ENCODE measurements around the gene AQP12B. TPM values are rescaled to one million over a fixed set of nuclear protein-coding genes. Genes with fewer than 3 reads are reported as not detected.

Gene AQP12B
- total RNA-seq, 3 donors from 2014 or later (not counting 1 experiment from before 2014, with no cell fraction given), result not detected

GRCh38 chr2:240688553-240688919, 5.9 kb upstream of the AQP12B start:
- H3K36me3 ChIP-seq (ENCODE audit: control insufficient read depth, insufficient read depth, low read length), result no peaks in the 10 kb centered on the region
- no peaks in the 10 kb centered on the region for H3K9me3 ChIP-seq (ENCODE audit: control insufficient read depth, insufficient read depth, low read length)
- no peak overlapping the region for H3K27ac ChIP-seq (ENCODE audit: low read length)
- DNase-seq (peak in 1 of 2 donors; percentile 3), ATAC-seq (no peak)
- H3K4me3 ChIP-seq (ENCODE audit: low read length), result no peak overlapping the region
- no peaks in the 10 kb centered on the region for H3K27me3 ChIP-seq (ENCODE audit: control insufficient read depth, insufficient read depth, low read length)
- peaks cover 25% of the 10 kb centered on the region for H3K4me1 ChIP-seq (ENCODE audit: control insufficient read depth, insufficient read depth, low read length)
- Mint-ChIP-seq H3K36me3 (no peaks in the 10 kb centered on the region), H3K27ac (no peak overlapping the region), H3K4me1 (peaks cover 11 to 21% of the 10 kb centered on the region in 2 donors), H3K9me3 (no peaks in the 10 kb centered on the region), H3K4me3 (no peak overlapping the region), H3K27me3 (ENCODE audit: low read depth in 2 of 2) (no peaks in the 10 kb centered on the region)
- intact Hi-C loops (cut with micrococcal nuclease), result loop anchor here (5.0 kb wide), 1 partner anchor 66 kb away; no protein-coding TSS in a partner anchor
- TF ChIP-seq CTCF (IDR thresholded peaks at IDR 0.05), result no peak
- 92% methylated on average over 9 of the region's 9 CpGs for WGBS (ENCODE audit: insufficient coverage)

GRCh38 chr2:240687741-240688552, 5.3 kb upstream of the AQP12B start:
- intact Hi-C loops (cut with micrococcal nuclease), result loop anchor here (5.0 kb wide), 1 partner anchor 66 kb away; no protein-coding TSS in a partner anchor
- H3K4me1 Mint-ChIP-seq, result peaks cover 11 to 21% of the 10 kb centered on the region in 2 donors
- no peaks in the 10 kb centered on the region for H3K27me3 Mint-ChIP-seq (ENCODE audit: low read depth in 2 of 2)
- ATAC-seq (no peak), DNase-seq (peak in 1 of 2 donors; percentile 1)
- Histone ChIP-seq H3K4me1 (ENCODE audit: control insufficient read depth, insufficient read depth, low read length) (peaks cover 25% of the 10 kb centered on the region), H3K36me3 (ENCODE audit: control insufficient read depth, insufficient read depth, low read length) (no peaks in the 10 kb centered on the region), H3K27me3 (ENCODE audit: control insufficient read depth, insufficient read depth, low read length) (no peaks in the 10 kb centered on the region), H3K27ac (ENCODE audit: low read length) (no peak overlapping the region), H3K4me3 (ENCODE audit: low read length) (no peak overlapping the region), H3K9me3 (ENCODE audit: control insufficient read depth, insufficient read depth, low read length) (no peaks in the 10 kb centered on the region)
- no peaks in the 10 kb centered on the region for H3K9me3 Mint-ChIP-seq
- H3K36me3 Mint-ChIP-seq, result no peaks in the 10 kb centered on the region
- WGBS (ENCODE audit: insufficient coverage), result 92% methylated on average over 14 of the region's 14 CpGs
- H3K27ac Mint-ChIP-seq, result no peak overlapping the region
- H3K4me3 Mint-ChIP-seq, result no peak overlapping the region
- TF ChIP-seq CTCF (IDR thresholded peaks at IDR 0.05), result no peak

- H3K4me3 Mint-ChIP-seq, result peak overlapping the region; percentile 14
- H3K4me1 ChIP-seq (ENCODE audit: control insufficient read depth, insufficient read depth, low read length), result peaks cover 25% of the 10 kb centered on the region
- WGBS (ENCODE audit: insufficient coverage), result 88% methylated on average over 20 of the region's 20 CpGs
- ATAC-seq (no peak), DNase-seq (no peak)
- peak overlapping the region; percentile 36 to 77 for H3K27ac Mint-ChIP-seq
- no peaks in the 10 kb centered on the region for H3K27me3 Mint-ChIP-seq (ENCODE audit: low read depth in 2 of 2)
- H3K27me3 ChIP-seq (ENCODE audit: control insufficient read depth, insufficient read depth, low read length), result no peaks in the 10 kb centered on the region
- H3K36me3 Mint-ChIP-seq, result no peaks in the 10 kb centered on the region
- H3K9me3 Mint-ChIP-seq, result no peaks in the 10 kb centered on the region
- no peaks in the 10 kb centered on the region for H3K36me3 ChIP-seq (ENCODE audit: control insufficient read depth, insufficient read depth, low read length)
- no peak overlapping the region for H3K4me3 ChIP-seq (ENCODE audit: low read length)
- intact Hi-C loops (cut with micrococcal nuclease), result loop anchor here (5.0 kb wide), 1 partner anchor 65 kb away; no protein-coding TSS in a partner anchor
- H3K4me1 Mint-ChIP-seq, result peaks cover 11 to 21% of the 10 kb centered on the region in 2 donors
- H3K27ac ChIP-seq (ENCODE audit: low read length), result no peak overlapping the region
- TF ChIP-seq CTCF (IDR thresholded peaks at IDR 0.05), result no peak
- H3K9me3 ChIP-seq (ENCODE audit: control insufficient read depth, insufficient read depth, low read length), result no peaks in the 10 kb centered on the region
These were observed 4.5 kb upstream of the AQP12B start for GRCh38 chr2:240687045-240687740.

Data from natural killer cell (primary cell).